Gastrocnemius medialis (tissue), 4 donors: ENCODE measurements around the gene NACA2. TPM values are rescaled to one million over a fixed set of nuclear protein-coding genes. Genes with fewer than 3 reads are reported as not detected.
"Not testable (repeated sequence)": the region's sequence is repeated elsewhere in the genome, so short reads cannot be mapped to it uniquely, and the experiment has no call there.

ENCODE experiments used
- ATAC-seq, 2 donors: fragments of 150-250 bp; one replicate each; pipeline ENCODE4 v1.9.1; 2016
- DNase-seq, 2 donors: peaks; one replicate each; pipeline ENCODE4 v3.0.0-alpha.2; 2019
- H3K27ac ChIP-seq, 4 donors: fragments of 200-600 bp; sonication (generic); 1 replicate in 1 of 4; 2 replicates in 3 of 4; pipeline ENCODE4 v1.5.1; 2016 to 2018; ENCODE audit warnings: mild to moderate bottlenecking in 2 of 4, moderate library complexity in 1 of 4
- H3K27me3 ChIP-seq, 3 donors: fragments of 200-600 bp; sonication (generic) in 2 of 3; 1 replicate in 1 of 3; 2 replicates in 2 of 3; pipeline versions ENCODE4 v1.5.1 to v1.6.0; 2016 to 2019; ENCODE audit warnings: mild to moderate bottlenecking in 1 of 3, moderate library complexity in 1 of 3
- H3K36me3 ChIP-seq, 2 donors: fragments of 200-600 bp; sonication (generic) in 1 of 2; one replicate each; pipeline ENCODE4 v1.5.1; 2017 to 2018
- H3K4me1 ChIP-seq, 2 donors: fragments of 200-600 bp; sonication (generic) in 1 of 2; one replicate each; pipeline ENCODE4 v1.5.1; 2016 to 2017; ENCODE audit warnings: mild to moderate bottlenecking in 2 of 2
- H3K4me3 ChIP-seq, 4 donors: fragments of 200-600 bp; sonication (generic) in 3 of 4; 1 replicate in 1 of 4; 2 replicates in 3 of 4; pipeline ENCODE4 v1.5.1; 2016 to 2019; ENCODE audit warnings: mild to moderate bottlenecking in 2 of 4
- H3K9me3 ChIP-seq, 3 donors: fragments of 200-600 bp; sonication (generic) in 2 of 3; 1 replicate in 1 of 3; 2 replicates in 2 of 3; pipeline ENCODE4 v1.5.1; 2016 to 2019
- CTCF ChIP-seq, 5 experiments: fragments of 450-650 bp in 3 of 5; fragments of 200-600 bp in 2 of 5; sonication (generic) in 2 of 5; IDR thresholded peaks in 4 of 5; conservative IDR thresholded peaks in 1 of 5; 1 replicate in 4 of 5; 2 replicates in 1 of 5; pipeline ENCODE4 v1.5.1; 2016 to 2019; ENCODE audit warnings: antibody characterized with exemption in 5 of 5, mild to moderate bottlenecking in 3 of 5, moderate library complexity in 3 of 5
- POLR2A ChIP-seq, 2 donors: fragments of 450-650 bp; IDR thresholded peaks; one replicate each; pipeline ENCODE4 v1.6.1; 2017; ENCODE audit warnings: antibody characterized with exemption in 2 of 2, mild to moderate bottlenecking in 2 of 2, moderate library complexity in 2 of 2
- in situ Hi-C, 4 donors: fragments of 200-750 bp; cut with MboI; loops; one replicate each; pipeline versions ENCODE4 v1.15.0 to v1.8.0; 2017; ENCODE audit warnings: low sequenced_read_pairs in 4 of 4
- intact Hi-C: fragments of 100-400 bp; cut with DNase I; formaldehyde crosslinking; loops from one replicate; pipeline ENCODE4 v1.15.1; 2023; ENCODE audit warnings: low total_unique reads
- total RNA-seq, 4 donors: library from RNA; depleted of rRNA; stranded (reverse); fragments of >200 nt; gene quantifications; one replicate each; pipeline versions ENCODE4 v1.1.0 to v1.2.3, GENCODE V29; 2016

NACA2 gene
- total RNA-seq, 4 donors from 2014 or later: not detected

- Histone ChIP-seq H3K4me1 (no peaks in the 10 kb centered on the region), H3K9me3 (no peaks in the 10 kb centered on the region), H3K27me3 (peaks cover 8 to 10% (median 8%) of the 10 kb centered on the region in 3 donors), H3K27ac (no peak overlapping the region), H3K4me3 (no peak overlapping the region), H3K36me3 (no peaks in the 10 kb centered on the region)
- TF ChIP-seq CTCF (IDR thresholded peaks at IDR 0.05 in 4 of 5, conservative IDR thresholded peaks at IDR 0.05 in 1 of 5) (no peak), POLR2A (IDR thresholded peaks at IDR 0.05) (no peak)
- in situ Hi-C loops (no loop called here), intact Hi-C loops (no loop called here)
- ATAC-seq (no peak), DNase-seq (no peak)
Measured at GRCh38 chr17:61587807-61588660, 3.0 kb downstream of the NACA2 start.

- DNase-seq (no peak), ATAC-seq (no peak)
- no peaks in the 10 kb centered on the region for H3K4me1 ChIP-seq
- in situ Hi-C loops (no loop called here), intact Hi-C loops (no loop called here)
- H3K36me3 ChIP-seq: no peaks in the 10 kb centered on the region
- H3K9me3 ChIP-seq: no peaks in the 10 kb centered on the region
- TF ChIP-seq POLR2A (IDR thresholded peaks at IDR 0.05) (no peak), CTCF (IDR thresholded peaks at IDR 0.05 in 4 of 5, conservative IDR thresholded peaks at IDR 0.05 in 1 of 5) (no peak)
- no peak overlapping the region for H3K4me3 ChIP-seq
- H3K27ac ChIP-seq: no peak overlapping the region
- H3K27me3 ChIP-seq: peaks cover 2 to 8% (median 6%) of the 10 kb centered on the region in 3 donors
Measured at GRCh38 chr17:61587242-61587641, 3.8 kb downstream of the NACA2 start.

GRCh38 chr17:61586622-61587021 lies 4.4 kb downstream of the NACA2 start:
- intact Hi-C loops: not testable (repeated sequence)

GRCh38 chr17:61586031-61586566 lies 4.9 kb downstream of the NACA2 start:
- Histone ChIP-seq H3K4me3 (no peak overlapping the region), H3K27ac (no peak overlapping the region), H3K36me3 (no peaks in the 10 kb centered on the region), H3K4me1 (no peaks in the 10 kb centered on the region), H3K27me3 (peaks cover 0 to 5% (median 0%) of the 10 kb centered on the region in 3 donors), H3K9me3 (no peaks in the 10 kb centered on the region)
- in situ Hi-C loops: no loop called here
- ATAC-seq (no peak), DNase-seq (no peak)
- intact Hi-C loops: no loop called here
- TF ChIP-seq CTCF (IDR thresholded peaks at IDR 0.05 in 4 of 5, conservative IDR thresholded peaks at IDR 0.05 in 1 of 5) (no peak), POLR2A (IDR thresholded peaks at IDR 0.05) (no peak)

More at GRCh38 chr17:61586622-61587021, 4.4 kb downstream of the NACA2 start:
- H3K27ac ChIP-seq, ATAC-seq, H3K4me1 ChIP-seq, H3K27me3 ChIP-seq, in situ Hi-C loops, H3K36me3 ChIP-seq, H3K9me3 ChIP-seq, H3K4me3 ChIP-seq, DNase-seq: not testable (repeated sequence)

- ATAC-seq (no peak), DNase-seq (no peak)
- Histone ChIP-seq H3K9me3 (no peaks in the 10 kb centered on the region), H3K4me1 (no peaks in the 10 kb centered on the region), H3K27me3 (no peaks in the 10 kb centered on the region), H3K27ac (no peak overlapping the region), H3K36me3 (no peaks in the 10 kb centered on the region), H3K4me3 (no peak overlapping the region)
- in situ Hi-C loops: no loop called here
- intact Hi-C loops: no loop called here
- TF ChIP-seq CTCF (IDR thresholded peaks at IDR 0.05 in 4 of 5, conservative IDR thresholded peaks at IDR 0.05 in 1 of 5): no peak
- no peak for TF ChIP-seq POLR2A (IDR thresholded peaks at IDR 0.05)
Measured at GRCh38 chr17:61584866-61585265, 6.2 kb downstream of the NACA2 start.
